ACC112 (cell line): ENCODE data around the gene KIR3DL3.
"Not testable (repeated sequence)": the region's sequence is repeated elsewhere in the genome, so short reads cannot be mapped to it uniquely, and the experiment has no call there.

Experiments
- H2AFZ ChIP-seq: fragments of 200-600 bp; sonication (generic); one replicate; pipeline ENCODE4 v1.6.0; 2017; ENCODE audit warnings: antibody characterized with exemption, low read length; ENCODE audit not compliant: unreplicated experiment
- H3K27ac ChIP-seq: fragments of 200-600 bp; sonication (generic); 2 replicates; pipeline ENCODE4 v1.5.1; 2014; ENCODE audit warnings: low read depth, mild to moderate bottlenecking, antibody characterized with exemption, low read length, moderate library complexity
- H3K27me3 ChIP-seq: fragments of 200-600 bp; sonication (generic); 2 replicates; pipeline ENCODE4 v1.6.1; 2014; ENCODE audit warnings: mild to moderate bottlenecking, antibody characterized with exemption, low read length, moderate library complexity, mixed read lengths; ENCODE audit not compliant: insufficient read depth
- H3K36me3 ChIP-seq: fragments of 200-600 bp; sonication (generic); 2 replicates; pipeline ENCODE4 v1.6.1; 2016; ENCODE audit warnings: mild to moderate bottlenecking, antibody characterized with exemption, low read length, moderate library complexity, mixed read lengths; ENCODE audit not compliant: insufficient read depth
- H3K4me1 ChIP-seq: fragments of 200-600 bp; sonication (generic); one replicate; pipeline ENCODE4 v1.6.1; 2016; ENCODE audit warnings: low read length, mixed read lengths; ENCODE audit not compliant: insufficient read depth, unreplicated experiment, control insufficient read depth
- H3K4me3 ChIP-seq: fragments of 200-600 bp; sonication (generic); 2 replicates; pipeline ENCODE4 v1.5.1; 2014; ENCODE audit warnings: mild to moderate bottlenecking, low read depth, low read length
- H3K79me2 ChIP-seq: fragments of 200-600 bp; sonication (generic); one replicate; pipeline ENCODE4 v1.6.0; 2016; ENCODE audit warnings: low read length; ENCODE audit not compliant: control insufficient read depth, unreplicated experiment, insufficient read depth

The KIR3DL3 gene

DNA sequence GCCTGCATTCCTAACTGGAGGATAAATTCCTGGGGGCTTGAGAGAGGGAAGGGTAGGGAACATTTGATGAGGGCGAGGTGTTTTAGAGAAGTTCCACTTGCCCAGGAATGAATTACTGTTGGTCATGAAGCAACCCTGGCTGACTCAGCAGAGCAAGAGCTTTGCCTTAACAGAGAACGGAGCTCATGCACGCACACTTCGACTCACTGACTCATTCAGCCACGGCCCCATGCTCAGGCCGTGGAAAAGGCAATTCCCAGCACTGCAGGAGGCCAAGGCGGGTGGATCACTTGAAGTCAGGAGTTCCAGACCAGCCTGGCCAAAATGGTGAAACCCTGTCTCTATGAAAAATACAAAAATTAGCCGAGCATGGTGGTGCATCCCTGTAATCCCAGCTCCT is 40.0 kb downstream of the KIR3DL3 start:
- H2AFZ ChIP-seq, H3K79me2 ChIP-seq, H3K4me3 ChIP-seq, H3K4me1 ChIP-seq, H3K27me3 ChIP-seq, H3K27ac ChIP-seq, H3K36me3 ChIP-seq: not testable (repeated sequence)

DNA sequence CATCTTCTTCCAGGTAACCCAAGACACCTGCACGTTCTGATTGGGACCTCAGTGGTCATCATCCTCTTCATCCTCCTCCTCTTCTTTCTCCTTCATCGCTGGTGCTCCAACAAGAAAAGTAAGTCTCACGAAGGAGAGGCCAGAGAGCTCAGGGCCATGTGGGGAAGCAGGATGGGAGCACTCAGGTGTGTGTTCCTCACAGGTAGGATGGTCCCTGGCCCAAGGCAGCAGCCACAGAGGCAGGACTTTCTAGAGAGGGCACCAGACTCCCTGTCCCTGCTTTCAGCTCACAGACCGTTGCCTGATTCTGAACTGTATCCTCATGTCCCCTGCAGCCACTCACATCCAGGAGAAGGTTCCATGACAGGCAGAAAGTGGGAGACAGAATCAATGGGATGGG is 42.2 kb downstream of the KIR3DL3 start:
- not testable (repeated sequence) for H3K79me2 ChIP-seq, H3K36me3 ChIP-seq, H3K27ac ChIP-seq, H3K4me3 ChIP-seq, H2AFZ ChIP-seq, H3K27me3 ChIP-seq, H3K4me1 ChIP-seq

DNA sequence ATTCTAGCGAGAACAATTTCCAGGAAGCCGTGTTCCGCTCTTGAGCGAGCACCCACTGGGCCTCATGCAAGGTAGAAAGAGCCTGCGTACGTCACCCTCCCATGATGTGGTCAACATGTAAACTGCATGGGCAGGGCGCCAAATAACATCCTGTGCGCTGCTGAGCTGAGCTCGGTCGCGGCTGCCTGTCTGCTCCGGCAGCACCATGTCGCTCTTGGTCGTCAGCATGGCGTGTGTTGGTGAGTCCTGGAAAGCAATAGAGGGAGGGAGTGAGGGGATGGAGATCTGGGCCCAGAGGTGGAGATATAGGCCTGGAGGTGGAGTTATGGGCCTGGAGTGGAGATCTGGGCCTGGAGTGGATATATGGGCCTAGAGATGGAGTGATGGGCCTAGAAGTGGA is 45.4 kb downstream of the KIR3DL3 start, which contains the start of gene KIR2DL1:
TSS of gene KIR2DL1 (plus strand) at position 148 of the 400 bp plus-strand sequence. CDS start at position 206, 58 bp downstream.
- H3K27ac ChIP-seq, result not testable (repeated sequence)

DNA sequence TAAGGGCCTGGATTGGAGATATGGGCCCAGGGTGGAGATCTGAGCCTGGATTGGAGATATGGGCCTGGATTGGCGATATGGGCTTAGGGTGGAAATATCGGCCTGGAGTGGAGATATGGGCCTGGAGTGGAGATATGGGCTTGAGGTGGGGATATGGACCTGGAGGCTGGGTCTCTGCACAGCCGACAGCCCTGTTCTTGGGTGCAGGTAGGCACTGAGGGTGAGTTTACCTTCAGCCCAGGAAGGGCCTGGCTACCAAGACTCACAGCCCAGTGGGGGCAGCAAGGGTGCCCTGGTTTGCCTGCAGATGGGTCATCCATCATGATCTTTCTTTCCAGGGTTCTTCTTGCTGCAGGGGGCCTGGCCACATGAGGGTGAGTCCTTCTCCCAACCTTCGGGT is 46.3 kb downstream of the KIR3DL3 start:
- H3K27ac ChIP-seq, H3K4me1 ChIP-seq, H3K4me3 ChIP-seq, H3K27me3 ChIP-seq, H2AFZ ChIP-seq, H3K79me2 ChIP-seq, H3K36me3 ChIP-seq: not testable (repeated sequence)

More for the DNA sequence above, 45.4 kb downstream of the KIR3DL3 start, which contains the start of gene KIR2DL1:
- H2AFZ ChIP-seq, H3K36me3 ChIP-seq, H3K79me2 ChIP-seq, H3K27me3 ChIP-seq, H3K4me3 ChIP-seq, H3K4me1 ChIP-seq: not testable (repeated sequence)

DNA sequence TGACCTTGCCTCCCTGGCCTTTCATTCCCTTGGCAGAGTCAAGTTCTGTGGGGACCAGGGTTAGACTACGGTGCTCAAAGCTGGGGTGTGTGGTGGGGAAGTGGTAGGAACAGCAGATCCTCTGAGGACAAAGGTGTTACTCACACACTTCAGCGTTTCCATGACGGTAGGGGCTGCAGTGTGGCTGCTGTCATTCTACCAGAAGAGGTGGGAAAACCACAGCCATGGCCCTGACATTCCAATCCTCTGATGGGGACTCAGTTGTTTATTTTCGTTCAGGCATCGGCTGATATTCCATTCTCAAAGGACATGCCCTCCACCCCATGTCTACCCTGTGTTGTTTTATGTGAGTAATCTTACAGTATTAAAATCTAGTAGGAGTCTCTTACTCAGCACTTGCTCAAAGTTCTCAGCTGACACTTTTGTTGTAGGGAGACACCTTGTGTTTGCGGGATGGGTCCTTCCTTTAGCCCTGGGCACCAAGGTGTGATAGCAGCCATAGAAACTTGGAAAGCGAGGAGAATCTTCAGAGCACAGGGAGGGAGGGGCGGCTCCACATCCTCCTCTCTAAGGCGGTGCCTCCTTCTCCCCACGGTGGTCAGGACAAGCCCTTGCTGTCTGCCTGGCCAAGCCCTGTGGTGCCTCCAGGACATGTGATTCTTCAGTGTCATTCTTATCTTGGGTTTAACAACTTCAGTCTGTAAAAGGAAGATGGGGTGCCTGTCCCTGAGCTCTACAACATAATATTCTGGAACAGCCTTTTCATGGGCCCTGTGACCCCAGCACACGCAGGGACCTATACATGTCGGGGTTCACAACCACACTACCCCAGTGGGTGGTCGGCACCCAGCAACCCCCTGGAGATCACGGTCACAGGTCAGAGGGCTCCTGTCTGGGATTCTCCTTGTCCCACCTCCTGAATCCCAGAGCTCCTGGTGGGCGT is 47.0 kb downstream of the KIR3DL3 start:
- H3K36me3 ChIP-seq, H3K27me3 ChIP-seq, H3K27ac ChIP-seq, H3K4me1 ChIP-seq, H3K4me3 ChIP-seq, H2AFZ ChIP-seq, H3K79me2 ChIP-seq: not testable (repeated sequence)

DNA sequence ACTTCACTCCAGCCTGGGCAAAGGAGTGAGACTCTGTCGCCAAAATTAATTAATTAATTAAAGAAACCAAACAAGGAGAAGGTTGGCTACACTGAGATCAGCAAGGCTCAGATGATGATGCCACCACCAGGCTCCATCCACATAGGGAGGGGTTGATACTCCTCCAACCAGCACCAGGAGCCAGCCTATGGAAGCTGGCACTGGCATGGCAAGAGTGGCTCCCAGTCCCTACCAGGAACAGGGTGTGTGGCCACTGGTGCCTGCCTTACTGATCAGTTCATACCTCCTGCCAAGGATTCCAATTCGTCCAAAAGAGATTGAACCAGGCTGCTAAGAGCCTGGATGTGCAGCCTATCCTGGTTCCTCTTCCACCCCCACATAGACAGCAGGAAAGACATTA is 48.4 kb downstream of the KIR3DL3 start:
- H3K36me3 ChIP-seq, H3K79me2 ChIP-seq, H3K27ac ChIP-seq, H3K4me3 ChIP-seq, H2AFZ ChIP-seq, H3K27me3 ChIP-seq, H3K4me1 ChIP-seq: not testable (repeated sequence)

DNA sequence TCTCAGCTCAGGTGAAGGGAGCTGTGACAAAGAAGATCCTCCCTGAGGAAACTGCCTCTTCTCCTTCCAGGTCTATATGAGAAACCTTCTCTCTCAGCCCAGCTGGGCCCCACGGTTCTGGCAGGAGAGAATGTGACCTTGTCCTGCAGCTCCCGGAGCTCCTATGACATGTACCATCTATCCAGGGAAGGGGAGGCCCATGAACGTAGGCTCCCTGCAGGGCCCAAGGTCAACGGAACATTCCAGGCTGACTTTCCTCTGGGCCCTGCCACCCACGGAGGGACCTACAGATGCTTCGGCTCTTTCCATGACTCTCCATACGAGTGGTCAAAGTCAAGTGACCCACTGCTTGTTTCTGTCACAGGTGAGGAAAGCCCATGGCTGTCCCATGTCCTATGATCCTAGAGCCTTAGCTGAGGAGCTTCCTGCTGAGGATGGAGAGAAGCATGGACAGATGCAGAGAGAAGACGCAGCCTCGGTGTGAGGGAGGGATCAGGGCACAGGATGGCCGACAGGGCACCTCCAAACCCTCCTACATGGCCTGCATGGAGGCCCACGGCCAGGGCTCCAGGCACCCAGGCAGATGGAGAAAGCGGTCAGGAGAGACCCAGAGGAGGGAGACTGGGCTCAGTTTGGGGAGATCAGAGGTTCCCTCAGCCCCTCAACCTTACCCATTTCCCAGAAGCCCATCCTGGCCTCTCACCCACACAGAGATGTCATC is 51.0 kb downstream of the KIR3DL3 start:
- not testable (repeated sequence) for H3K4me1 ChIP-seq, H3K36me3 ChIP-seq, H3K27ac ChIP-seq

DNA sequence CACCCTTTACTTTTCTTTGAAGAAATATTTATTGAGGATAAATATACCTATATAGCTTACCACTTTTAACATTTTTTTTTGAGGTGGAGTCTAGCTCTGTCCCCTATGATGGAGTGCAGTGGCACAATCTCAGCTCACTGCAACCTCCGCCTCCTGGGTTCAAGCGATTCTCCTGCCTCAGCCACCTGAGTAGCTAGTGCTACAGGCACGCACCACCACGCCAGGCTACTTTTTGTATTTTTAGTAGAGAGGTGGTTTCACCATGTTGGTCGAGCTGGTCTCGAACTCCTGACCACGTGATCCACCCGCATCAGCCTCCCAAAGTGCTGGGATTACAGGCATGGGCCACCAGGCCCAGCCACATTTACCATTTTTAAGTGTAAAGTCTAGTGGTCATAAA is 51.6 kb downstream of the KIR3DL3 start:
- H2AFZ ChIP-seq, H3K4me1 ChIP-seq, H3K4me3 ChIP-seq, H3K79me2 ChIP-seq, H3K27me3 ChIP-seq, H3K36me3 ChIP-seq, H3K27ac ChIP-seq: not testable (repeated sequence)

More for the DNA sequence above, 51.0 kb downstream of the KIR3DL3 start:
- H3K27me3 ChIP-seq, H3K79me2 ChIP-seq, H3K4me3 ChIP-seq, H2AFZ ChIP-seq: not testable (repeated sequence)

DNA sequence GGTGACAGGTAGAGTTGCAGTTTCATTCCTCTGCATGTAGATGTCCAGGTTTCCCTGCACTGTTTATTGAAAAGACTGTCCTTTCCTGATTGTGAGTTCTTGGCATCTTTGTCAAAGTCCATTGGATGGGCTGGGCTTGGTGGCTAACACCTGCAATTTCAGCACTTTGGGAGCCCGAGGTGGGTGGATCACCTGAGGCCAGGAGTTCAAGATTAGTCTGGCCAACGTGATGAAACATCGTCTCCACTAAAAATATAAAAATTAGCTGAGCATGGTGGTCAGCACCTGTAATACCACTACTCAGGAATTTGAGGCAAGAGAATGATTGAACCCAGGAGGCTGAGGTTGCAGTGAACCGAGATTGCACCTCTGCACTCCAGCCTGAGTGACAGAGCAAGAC is 53.6 kb downstream of the KIR3DL3 start:
- H3K79me2 ChIP-seq, H3K4me3 ChIP-seq, H2AFZ ChIP-seq, H3K4me1 ChIP-seq, H3K27me3 ChIP-seq, H3K27ac ChIP-seq, H3K36me3 ChIP-seq: not testable (repeated sequence)

DNA sequence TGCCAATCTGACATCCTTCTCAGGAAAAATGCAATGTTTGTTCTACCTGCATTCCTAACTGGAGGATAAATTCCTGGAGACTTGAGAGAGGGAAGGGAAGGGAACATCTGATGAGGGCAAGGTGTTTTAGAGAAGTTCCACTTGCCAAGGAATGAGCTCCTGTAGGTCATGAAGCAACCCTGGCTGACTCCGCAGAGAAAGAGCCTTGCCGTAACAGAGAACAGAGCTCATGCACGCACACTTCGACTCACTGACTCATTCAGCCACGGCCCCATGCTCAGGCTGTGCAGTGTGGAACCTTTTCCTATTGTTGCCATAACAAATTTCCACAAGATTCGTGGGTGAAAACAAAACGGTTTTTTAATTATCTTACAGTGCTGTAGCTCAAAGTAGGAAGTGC is 54.7 kb downstream of the KIR3DL3 start:
- not testable (repeated sequence) for H3K79me2 ChIP-seq, H3K4me3 ChIP-seq, H3K36me3 ChIP-seq, H3K4me1 ChIP-seq, H3K27ac ChIP-seq, H2AFZ ChIP-seq, H3K27me3 ChIP-seq

DNA sequence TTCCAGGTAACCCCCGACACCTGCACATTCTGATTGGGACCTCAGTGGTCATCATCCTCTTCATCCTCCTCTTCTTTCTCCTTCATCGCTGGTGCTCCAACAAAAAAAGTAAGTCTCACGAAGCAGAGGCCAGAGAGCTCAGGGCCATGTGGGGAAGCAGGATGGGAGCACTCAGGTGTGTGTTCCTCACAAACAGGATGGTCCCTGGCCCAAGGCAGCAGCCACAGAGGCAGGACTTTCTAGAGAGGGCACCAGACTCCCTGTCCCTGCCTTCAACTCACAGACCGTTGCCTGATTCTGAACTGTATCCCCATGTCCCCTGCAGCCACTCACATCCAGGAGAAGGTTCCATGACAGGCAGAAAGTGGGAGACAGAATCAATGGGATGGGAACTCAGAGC is 58.7 kb downstream of the KIR3DL3 start:
- not testable (repeated sequence) for H2AFZ ChIP-seq, H3K4me3 ChIP-seq, H3K27me3 ChIP-seq, H3K4me1 ChIP-seq, H3K36me3 ChIP-seq, H3K79me2 ChIP-seq, H3K27ac ChIP-seq
